ENCODE data around the gene CACNA1A.

The CACNA1A gene

DNA sequence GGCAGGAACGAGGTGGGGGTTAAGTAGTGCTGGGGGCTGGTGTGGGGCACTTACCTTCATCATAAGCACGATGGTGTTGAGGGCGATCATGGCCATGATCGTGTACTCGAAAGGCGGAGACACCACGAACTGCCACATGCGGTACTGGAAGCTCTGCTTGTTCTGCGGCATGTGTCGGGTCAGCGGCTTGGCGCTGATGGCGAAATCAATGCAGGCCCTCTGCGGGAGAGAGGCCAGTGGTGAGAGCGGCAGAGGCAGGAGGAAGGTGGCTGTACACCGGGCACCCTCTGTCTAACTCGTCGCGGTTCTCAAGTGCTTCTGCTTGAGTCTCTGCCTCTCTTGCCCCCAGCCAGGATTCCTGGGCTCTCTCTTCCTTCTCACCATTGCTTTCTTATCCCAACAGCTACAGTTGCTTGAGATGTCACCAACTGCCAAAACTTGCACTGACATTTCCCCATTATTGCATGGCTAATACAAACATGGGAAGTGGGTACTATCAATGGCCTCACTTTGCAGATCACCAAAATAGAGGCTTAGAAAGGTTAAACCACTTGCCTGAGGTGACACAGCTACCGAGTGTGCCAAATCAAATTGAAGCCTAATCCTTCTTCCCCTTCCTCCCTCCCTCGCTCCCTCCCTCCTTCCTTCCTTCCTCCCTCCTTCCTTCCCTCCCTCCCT is 251.1 kb downstream of the CACNA1A start:
- Histone ChIP-seq H3K4me1 (ENCODE audit: control insufficient read depth, insufficient read depth, low read length) (no peaks in the 10 kb centered on the region), H3K4me3 (ENCODE audit: low read depth, low read length) (no peak overlapping the region), H3K36me3 (ENCODE audit: control insufficient read depth in 2 of 2, insufficient read depth in 1 of 2, low read length in 2 of 2) (no peaks in the 10 kb centered on the region), H3K9me3 (ENCODE audit: control insufficient read depth, insufficient read depth, low read depth, low read length) (no peaks in the 10 kb centered on the region), H3K27ac (ENCODE audit: extremely low read depth, low read depth, low read length) (no peak overlapping the region)
- CTCF ChIA-PET: interaction anchor here (0.6 kb wide), 1 partner anchor 23 kb away, joined by 3 read pairs; no protein-coding TSS in a partner anchor
- POLR2A ChIA-PET: no interaction called here
- no peak for TF ChIP-seq ZFP41 (tag by site-specific recombination; IDR thresholded peaks at IDR 0.05; ENCODE audit: borderline replicate concordance)
- TF ChIP-seq, protein P1, sequence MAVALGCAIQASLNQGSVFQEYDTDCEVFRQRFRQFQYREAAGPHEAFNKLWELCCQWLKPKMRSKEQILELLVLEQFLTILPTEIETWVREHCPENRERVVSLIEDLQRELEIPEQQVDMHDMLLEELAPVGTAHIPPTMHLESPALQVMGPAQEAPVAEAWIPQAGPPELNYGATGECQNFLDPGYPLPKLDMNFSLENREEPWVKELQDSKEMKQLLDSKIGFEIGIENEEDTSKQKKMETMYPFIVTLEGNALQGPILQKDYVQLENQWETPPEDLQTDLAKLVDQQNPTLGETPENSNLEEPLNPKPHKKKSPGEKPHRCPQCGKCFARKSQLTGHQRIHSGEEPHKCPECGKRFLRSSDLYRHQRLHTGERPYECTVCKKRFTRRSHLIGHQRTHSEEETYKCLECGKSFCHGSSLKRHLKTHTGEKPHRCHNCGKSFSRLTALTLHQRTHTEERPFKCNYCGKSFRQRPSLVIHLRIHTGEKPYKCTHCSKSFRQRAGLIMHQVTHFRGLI (tag by site-specific recombination; IDR thresholded peaks at IDR 0.05): no peak
- TF ChIP-seq, protein P2, sequence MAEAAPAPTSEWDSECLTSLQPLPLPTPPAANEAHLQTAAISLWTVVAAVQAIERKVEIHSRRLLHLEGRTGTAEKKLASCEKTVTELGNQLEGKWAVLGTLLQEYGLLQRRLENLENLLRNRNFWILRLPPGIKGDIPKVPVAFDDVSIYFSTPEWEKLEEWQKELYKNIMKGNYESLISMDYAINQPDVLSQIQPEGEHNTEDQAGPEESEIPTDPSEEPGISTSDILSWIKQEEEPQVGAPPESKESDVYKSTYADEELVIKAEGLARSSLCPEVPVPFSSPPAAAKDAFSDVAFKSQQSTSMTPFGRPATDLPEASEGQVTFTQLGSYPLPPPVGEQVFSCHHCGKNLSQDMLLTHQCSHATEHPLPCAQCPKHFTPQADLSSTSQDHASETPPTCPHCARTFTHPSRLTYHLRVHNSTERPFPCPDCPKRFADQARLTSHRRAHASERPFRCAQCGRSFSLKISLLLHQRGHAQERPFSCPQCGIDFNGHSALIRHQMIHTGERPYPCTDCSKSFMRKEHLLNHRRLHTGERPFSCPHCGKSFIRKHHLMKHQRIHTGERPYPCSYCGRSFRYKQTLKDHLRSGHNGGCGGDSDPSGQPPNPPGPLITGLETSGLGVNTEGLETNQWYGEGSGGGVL (tag by site-specific recombination; IDR thresholded peaks at IDR 0.05): peak; percentile 20; the same call in 1 of the 2 replicates
- TF ChIP-seq ZNF366 (tag by site-specific recombination; conservative IDR thresholded peaks at IDR 0.05): peak; percentile 77

DNA sequence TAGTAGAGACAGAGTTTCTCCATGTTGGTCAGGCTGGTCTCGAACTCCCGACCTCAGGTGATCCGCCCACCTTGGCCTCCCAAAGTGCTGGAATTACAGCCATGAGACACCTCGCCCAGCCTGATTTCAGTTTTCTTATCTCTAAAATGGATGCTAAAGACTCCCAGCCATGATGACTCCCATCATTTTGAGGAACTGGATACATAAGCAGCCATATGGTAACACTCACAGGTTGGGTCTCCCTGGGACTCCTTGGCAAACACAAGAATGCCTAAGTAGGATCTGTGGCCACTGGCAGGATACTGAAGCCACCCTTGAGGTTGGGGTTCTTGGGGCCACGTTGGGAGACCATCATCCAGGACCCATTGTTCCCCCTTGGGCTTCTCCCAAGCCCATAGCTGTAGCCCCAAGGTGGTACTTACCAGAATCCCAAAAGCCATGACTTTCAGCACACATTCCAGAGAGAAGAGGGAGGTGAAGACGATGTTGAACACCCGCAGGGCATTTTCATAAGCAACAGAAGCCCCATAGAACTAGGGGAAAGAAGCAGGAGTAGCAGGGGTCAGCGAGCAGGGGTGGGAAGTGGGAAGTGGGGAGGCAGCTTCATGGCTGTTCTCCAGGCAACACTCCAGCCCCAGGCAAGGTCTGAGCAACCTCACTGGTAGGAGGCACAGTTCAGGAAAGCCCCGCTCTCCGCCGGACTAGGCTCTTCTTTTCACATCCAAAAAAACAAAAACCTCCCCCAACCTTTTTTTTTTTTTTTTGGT is 253.5 kb downstream of the CACNA1A start:
- CTCF ChIA-PET: interaction anchor here (0.6 to 0.8 kb wide), 3 partner anchors 9 to 336 kb away, joined by 3 to 5 read pairs (median 3); no protein-coding TSS in a partner anchor
- POLR2A ChIA-PET: no interaction called here
- no peaks in the 10 kb centered on the region for H3K4me1 ChIP-seq (ENCODE audit: control insufficient read depth, insufficient read depth, low read length)
- H3K4me3 ChIP-seq (ENCODE audit: low read depth, low read length): no peak overlapping the region
- no peaks in the 10 kb centered on the region for H3K9me3 ChIP-seq (ENCODE audit: control insufficient read depth, insufficient read depth, low read depth, low read length)
- TF ChIP-seq ZFP37 (tag by site-specific recombination; IDR thresholded peaks at IDR 0.05) (no peak), ZNF510 (tag by site-specific recombination; IDR thresholded peaks at IDR 0.05; ENCODE audit: insufficient replicate concordance) (no peak), ZFP3 (tag by site-specific recombination; IDR thresholded peaks at IDR 0.05; ENCODE audit: low read depth) (no peak), OSR2 (tag by site-specific recombination; IDR thresholded peaks at IDR 0.05) (no peak), SP7 (tag by site-specific recombination; IDR thresholded peaks at IDR 0.05) (no peak), GLI2 (tag by site-specific recombination; IDR thresholded peaks at IDR 0.05; ENCODE audit: borderline replicate concordance, low read depth) (no peak)
- TF ChIP-seq, protein P3, sequence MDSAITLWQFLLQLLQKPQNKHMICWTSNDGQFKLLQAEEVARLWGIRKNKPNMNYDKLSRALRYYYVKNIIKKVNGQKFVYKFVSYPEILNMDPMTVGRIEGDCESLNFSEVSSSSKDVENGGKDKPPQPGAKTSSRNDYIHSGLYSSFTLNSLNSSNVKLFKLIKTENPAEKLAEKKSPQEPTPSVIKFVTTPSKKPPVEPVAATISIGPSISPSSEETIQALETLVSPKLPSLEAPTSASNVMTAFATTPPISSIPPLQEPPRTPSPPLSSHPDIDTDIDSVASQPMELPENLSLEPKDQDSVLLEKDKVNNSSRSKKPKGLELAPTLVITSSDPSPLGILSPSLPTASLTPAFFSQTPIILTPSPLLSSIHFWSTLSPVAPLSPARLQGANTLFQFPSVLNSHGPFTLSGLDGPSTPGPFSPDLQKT (IDR thresholded peaks at IDR 0.05; ENCODE audit: borderline replicate concordance, low read depth, low read length): no peak
- no peaks in the 10 kb centered on the region for H3K36me3 ChIP-seq (ENCODE audit: control insufficient read depth in 2 of 2, insufficient read depth in 1 of 2, low read length in 2 of 2)
- H3K27ac ChIP-seq (ENCODE audit: extremely low read depth, low read depth, low read length): no peak overlapping the region

DNA sequence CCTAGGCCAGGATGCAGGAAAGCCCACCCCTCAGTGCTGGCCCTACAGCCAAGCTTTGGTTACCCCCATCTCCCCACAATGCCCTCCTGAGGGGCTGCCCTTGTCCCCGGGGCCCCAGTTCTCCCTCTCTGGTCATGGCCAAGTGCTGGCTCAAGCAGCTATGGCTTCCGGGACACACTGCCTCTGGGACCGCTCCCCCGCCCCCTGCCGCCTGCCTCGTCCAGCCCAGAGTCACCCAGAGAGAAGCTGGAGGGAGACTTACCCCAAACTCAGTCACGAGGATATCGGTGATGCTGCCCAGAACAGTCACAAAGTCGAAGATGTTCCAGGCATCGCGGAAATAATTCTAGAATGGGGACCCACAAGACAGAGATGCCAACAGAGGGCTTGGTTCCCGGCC is 261.4 kb downstream of the CACNA1A start:
- CTCF ChIA-PET: interaction anchor here (0.8 to 1.1 kb wide), 3 partner anchors 12 to 268 kb away, joined by 3 to 8 read pairs (median 4); no protein-coding TSS in a partner anchor
- TF ChIP-seq ZBTB20 (tag by site-specific recombination; IDR thresholded peaks at IDR 0.05) (0 out of 2 replicates have a peak, but pooled peaks have one; percentile 14), ZNF138 (tag by site-specific recombination; IDR thresholded peaks at IDR 0.05; ENCODE audit: borderline replicate concordance) (no peak), ZBTB1 (tag by site-specific recombination; IDR thresholded peaks at IDR 0.05) (no peak), ZNF155 (tag by site-specific recombination; IDR thresholded peaks at IDR 0.05) (no peak)
- TF ChIP-seq, protein P4, sequence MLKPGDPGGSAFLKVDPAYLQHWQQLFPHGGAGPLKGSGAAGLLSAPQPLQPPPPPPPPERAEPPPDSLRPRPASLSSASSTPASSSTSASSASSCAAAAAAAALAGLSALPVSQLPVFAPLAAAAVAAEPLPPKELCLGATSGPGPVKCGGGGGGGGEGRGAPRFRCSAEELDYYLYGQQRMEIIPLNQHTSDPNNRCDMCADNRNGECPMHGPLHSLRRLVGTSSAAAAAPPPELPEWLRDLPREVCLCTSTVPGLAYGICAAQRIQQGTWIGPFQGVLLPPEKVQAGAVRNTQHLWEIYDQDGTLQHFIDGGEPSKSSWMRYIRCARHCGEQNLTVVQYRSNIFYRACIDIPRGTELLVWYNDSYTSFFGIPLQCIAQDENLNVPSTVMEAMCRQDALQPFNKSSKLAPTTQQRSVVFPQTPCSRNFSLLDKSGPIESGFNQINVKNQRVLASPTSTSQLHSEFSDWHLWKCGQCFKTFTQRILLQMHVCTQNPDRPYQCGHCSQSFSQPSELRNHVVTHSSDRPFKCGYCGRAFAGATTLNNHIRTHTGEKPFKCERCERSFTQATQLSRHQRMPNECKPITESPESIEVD (tag by site-specific recombination; IDR thresholded peaks at IDR 0.05): no peak
- TF ChIP-seq, protein P5, sequence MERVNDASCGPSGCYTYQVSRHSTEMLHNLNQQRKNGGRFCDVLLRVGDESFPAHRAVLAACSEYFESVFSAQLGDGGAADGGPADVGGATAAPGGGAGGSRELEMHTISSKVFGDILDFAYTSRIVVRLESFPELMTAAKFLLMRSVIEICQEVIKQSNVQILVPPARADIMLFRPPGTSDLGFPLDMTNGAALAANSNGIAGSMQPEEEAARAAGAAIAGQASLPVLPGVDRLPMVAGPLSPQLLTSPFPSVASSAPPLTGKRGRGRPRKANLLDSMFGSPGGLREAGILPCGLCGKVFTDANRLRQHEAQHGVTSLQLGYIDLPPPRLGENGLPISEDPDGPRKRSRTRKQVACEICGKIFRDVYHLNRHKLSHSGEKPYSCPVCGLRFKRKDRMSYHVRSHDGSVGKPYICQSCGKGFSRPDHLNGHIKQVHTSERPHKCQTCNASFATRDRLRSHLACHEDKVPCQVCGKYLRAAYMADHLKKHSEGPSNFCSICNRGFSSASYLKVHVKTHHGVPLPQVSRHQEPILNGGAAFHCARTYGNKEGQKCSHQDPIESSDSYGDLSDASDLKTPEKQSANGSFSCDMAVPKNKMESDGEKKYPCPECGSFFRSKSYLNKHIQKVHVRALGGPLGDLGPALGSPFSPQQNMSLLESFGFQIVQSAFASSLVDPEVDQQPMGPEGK (tag by site-specific recombination; IDR thresholded peaks at IDR 0.05): no peak
- TF ChIP-seq, protein P6, sequence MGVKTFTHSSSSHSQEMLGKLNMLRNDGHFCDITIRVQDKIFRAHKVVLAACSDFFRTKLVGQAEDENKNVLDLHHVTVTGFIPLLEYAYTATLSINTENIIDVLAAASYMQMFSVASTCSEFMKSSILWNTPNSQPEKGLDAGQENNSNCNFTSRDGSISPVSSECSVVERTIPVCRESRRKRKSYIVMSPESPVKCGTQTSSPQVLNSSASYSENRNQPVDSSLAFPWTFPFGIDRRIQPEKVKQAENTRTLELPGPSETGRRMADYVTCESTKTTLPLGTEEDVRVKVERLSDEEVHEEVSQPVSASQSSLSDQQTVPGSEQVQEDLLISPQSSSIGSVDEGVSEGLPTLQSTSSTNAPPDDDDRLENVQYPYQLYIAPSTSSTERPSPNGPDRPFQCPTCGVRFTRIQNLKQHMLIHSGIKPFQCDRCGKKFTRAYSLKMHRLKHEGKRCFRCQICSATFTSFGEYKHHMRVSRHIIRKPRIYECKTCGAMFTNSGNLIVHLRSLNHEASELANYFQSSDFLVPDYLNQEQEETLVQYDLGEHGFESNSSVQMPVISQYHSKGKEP (tag by site-specific recombination; IDR thresholded peaks at IDR 0.05): no peak
- H3K9me3 ChIP-seq (ENCODE audit: control insufficient read depth, insufficient read depth, low read depth, low read length): no peaks in the 10 kb centered on the region
- no peaks in the 10 kb centered on the region for H3K36me3 ChIP-seq (ENCODE audit: control insufficient read depth in 2 of 2, insufficient read depth in 1 of 2, low read length in 2 of 2)
- POLR2A ChIA-PET: interaction anchor here (0.8 kb wide), 1 partner anchor 95 kb away, joined by 3 read pairs; the partner anchor contains the start of genes IER2 and STX10
- H3K27ac ChIP-seq (ENCODE audit: extremely low read depth, low read depth, low read length): no peak overlapping the region
- no peak overlapping the region for H3K4me3 ChIP-seq (ENCODE audit: low read depth, low read length)
- H3K4me1 ChIP-seq (ENCODE audit: control insufficient read depth, insufficient read depth, low read length): no peaks in the 10 kb centered on the region

Measured in HEK293 (cell line).